HG02610 (cell line): ENCODE results near the gene CETN1.

Experiments used
- ATAC-seq: cut with Tn5 transposase; IDR thresholded peaks from one replicate; pipeline ENCODE4 v1.9.1; 2021; ENCODE audit warnings: mild to moderate bottlenecking, moderate library complexity; ENCODE audit not compliant: unreplicated experiment

The CETN1 gene

GRCh38 chr18:621291-622043 is 41.3 kb downstream of the CETN1 start:
- no peak for ATAC-seq

GRCh38 chr18:622289-622688 is 42.1 kb downstream of the CETN1 start:
- no peak for ATAC-seq

GRCh38 chr18:623761-624620 is 43.8 kb downstream of the CETN1 start:
- ATAC-seq = peak; percentile 50

- no peak for ATAC-seq
Measured at GRCh38 chr18:627231-627630, 47.1 kb downstream of the CETN1 start.

GRCh38 chr18:629269-630150 is 49.3 kb downstream of the CETN1 start:
- no peak for ATAC-seq

- no peak for ATAC-seq
Measured at GRCh38 chr18:631560-631959, 51.4 kb downstream of the CETN1 start.
